GM19043 (cell line): Measurements from ENCODE around the gene HEPH.
"Not testable (repeated sequence)": the region's sequence is repeated elsewhere in the genome, so short reads cannot be mapped to it uniquely, and the experiment has no call there.

Experiments
- ATAC-seq: cut with Tn5 transposase; IDR thresholded peaks from one replicate; pipeline ENCODE4 v1.9.1; 2021; ENCODE audit warnings: low read depth; ENCODE audit not compliant: unreplicated experiment

HEPH gene

GRCh38 chrX:66163849-66164411 lies at the start of gene HEPH:
HEPH (plus strand) TSS chrX:66164247; CDS start chrX:66170571, 6,324 bp downstream.
- no peak for ATAC-seq

- not testable (repeated sequence) for ATAC-seq
Measured at GRCh38 chrX:66118722-66119121, 45.3 kb upstream of the HEPH start.

- not testable (repeated sequence) for ATAC-seq
Measured at GRCh38 chrX:66121354-66121753, 42.7 kb upstream of the HEPH start.

- ATAC-seq, result no peak
Measured at GRCh38 chrX:66126662-66127061, 37.4 kb upstream of the HEPH start.

- ATAC-seq, result no peak
Measured at GRCh38 chrX:66130469-66130868, 33.6 kb upstream of the HEPH start.

- not testable (repeated sequence) for ATAC-seq
Measured at GRCh38 chrX:66135284-66135683, 28.8 kb upstream of the HEPH start.

- ATAC-seq, result no peak
Measured at GRCh38 chrX:66142351-66142750, 21.7 kb upstream of the HEPH start.

GRCh38 chrX:66144258-66144657 lies 19.8 kb upstream of the HEPH start:
- no peak for ATAC-seq

GRCh38 chrX:66149519-66149918 lies 14.5 kb upstream of the HEPH start:
- no peak for ATAC-seq

GRCh38 chrX:66150163-66150562 lies 13.9 kb upstream of the HEPH start:
- no peak for ATAC-seq

GRCh38 chrX:66162331-66162822 lies 1.7 kb upstream of the HEPH start:
- ATAC-seq, result peak; percentile 49

GRCh38 chrX:66163447-66163846 lies 600 bp upstream of the HEPH start:
- no peak for ATAC-seq

GRCh38 chrX:66164470-66164869 lies 423 bp downstream of the HEPH start:
- no peak for ATAC-seq

- no peak for ATAC-seq
Measured at GRCh38 chrX:66164931-66165330, 884 bp downstream of the HEPH start.

GRCh38 chrX:66166671-66167070 lies 2.6 kb downstream of the HEPH start:
- no peak for ATAC-seq

GRCh38 chrX:66167431-66167830 lies 3.4 kb downstream of the HEPH start:
- ATAC-seq, result no peak

- ATAC-seq, result no peak
Measured at GRCh38 chrX:66176134-66176533, 12.1 kb downstream of the HEPH start.

- no peak for ATAC-seq
Measured at GRCh38 chrX:66191563-66191962, 27.5 kb downstream of the HEPH start.

- no peak for ATAC-seq
Measured at GRCh38 chrX:66193821-66194220, 29.8 kb downstream of the HEPH start.

- ATAC-seq, result no peak
Measured at GRCh38 chrX:66200050-66200664, 36.1 kb downstream of the HEPH start.

- peak; percentile 51 for ATAC-seq
Measured at GRCh38 chrX:66200855-66201795, 37.1 kb downstream of the HEPH start.
